NCI-H82 treated with DMSO at 0.1 percent for 48 hours (cell line): Measurements from ENCODE around the gene PNPLA5.
"Not testable (repeated sequence)": the region's sequence is repeated elsewhere in the genome, so short reads cannot be mapped to it uniquely, and the experiment has no call there.

Experiments
- DNase-seq: peaks from one replicate; lab custom pipeline; 2025; ENCODE audit not compliant: unreplicated experiment; lab: John Stamatoyannopoulos, UW

PNPLA5 gene

GRCh38 chr22:43881091-43882061 is 10.4 kb downstream of the PNPLA5 start:
- DNase-seq: no peak

GRCh38 chr22:43880541-43880991 is 11.2 kb downstream of the PNPLA5 start:
- no peak for DNase-seq

DNA sequence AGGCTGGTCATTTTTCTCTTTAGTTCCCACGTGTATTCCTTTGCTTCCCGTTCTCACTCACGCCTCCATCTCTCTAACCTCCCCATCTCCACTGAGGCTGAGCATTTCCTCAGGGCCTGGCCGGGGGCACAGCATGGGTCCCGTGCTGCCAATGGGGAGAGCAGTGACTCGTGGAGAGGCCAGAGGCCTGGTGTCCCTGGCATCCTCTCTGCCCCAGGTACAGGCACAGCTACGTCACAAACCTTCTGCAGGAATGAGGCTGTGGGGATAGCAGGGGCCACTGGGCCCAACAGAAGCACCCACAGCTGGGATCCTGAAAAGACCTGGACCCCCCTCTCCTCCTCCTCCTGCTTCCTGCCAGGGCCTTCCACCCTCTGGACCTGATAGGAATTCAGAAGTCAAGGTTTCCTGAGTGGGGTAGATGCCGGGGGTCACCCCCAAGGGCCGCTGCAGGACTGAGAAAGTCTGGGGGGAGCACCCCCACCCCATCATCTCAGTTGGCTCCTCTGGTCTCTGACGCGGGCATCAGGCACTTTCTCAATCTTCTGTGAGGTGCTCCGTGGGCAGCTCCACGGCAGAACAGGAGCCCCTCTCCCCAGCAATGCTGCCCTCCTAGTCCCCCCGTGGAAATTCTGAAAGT is 11.8 kb downstream of the PNPLA5 start:
- DNase-seq: no peak

- DNase-seq: no peak
Observed at GRCh38 chr22:43878831-43879550, 12.8 kb downstream of the PNPLA5 start.

GRCh38 chr22:43878079-43878795 is 13.6 kb downstream of the PNPLA5 start:
- no peak for DNase-seq

- no peak for DNase-seq
Observed at GRCh38 chr22:43876866-43877509, 14.8 kb downstream of the PNPLA5 start.

GRCh38 chr22:43869799-43870198 is 22.0 kb downstream of the PNPLA5 start:
- DNase-seq: no peak

DNA sequence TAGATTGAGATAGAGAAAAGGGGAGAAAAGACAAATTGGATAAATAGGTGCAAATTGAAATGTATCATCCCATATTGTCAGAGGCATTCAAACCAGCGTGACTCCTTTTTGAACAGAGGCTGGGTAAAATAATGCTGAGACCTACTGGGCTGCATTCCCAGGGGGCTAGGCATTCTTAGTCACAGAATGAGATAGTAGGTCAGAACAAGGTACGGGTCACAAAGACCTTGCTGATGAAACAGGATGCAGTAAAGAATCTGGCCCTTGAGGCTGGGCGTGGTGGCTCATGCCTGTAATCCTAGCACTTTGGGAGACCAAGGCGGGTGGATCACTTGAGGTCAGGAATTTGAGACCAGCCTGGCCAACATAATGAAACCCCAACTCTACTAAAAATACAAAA is 22.8 kb downstream of the PNPLA5 start:
- not testable (repeated sequence) for DNase-seq

- no peak for DNase-seq
Observed at GRCh38 chr22:43867839-43868635, 23.8 kb downstream of the PNPLA5 start.

- no peak for DNase-seq
Observed at GRCh38 chr22:43862882-43863202, 29.0 kb downstream of the PNPLA5 start.

- no peak for DNase-seq
Observed at GRCh38 chr22:43862074-43862881, 29.5 kb downstream of the PNPLA5 start, which contains the start of gene SULT4A1. SULT4A1 (minus strand) TSS chr22:43862513; CDS start chr22:43862382, 131 bp downstream.

GRCh38 chr22:43861529-43861928 is 30.3 kb downstream of the PNPLA5 start:
- DNase-seq: no peak

DNA sequence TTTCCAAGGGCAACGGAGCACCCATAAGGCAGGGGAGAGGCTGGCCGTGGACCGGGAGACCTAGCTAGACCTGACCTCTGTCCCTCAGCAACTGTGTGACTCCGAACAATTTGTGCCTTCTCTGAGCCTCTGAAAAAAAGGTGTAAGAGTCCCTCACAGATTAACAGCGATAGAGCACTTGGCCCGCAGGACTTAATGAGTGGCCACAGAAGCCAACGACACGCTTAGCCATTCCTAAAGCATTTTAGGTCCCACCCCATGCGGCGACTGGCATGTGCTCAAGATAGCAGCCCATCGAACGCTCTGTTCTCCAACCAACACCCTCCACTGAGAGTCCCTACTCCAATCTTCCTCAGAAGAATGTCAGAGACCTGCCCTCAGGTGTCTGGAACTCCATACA is 31.0 kb downstream of the PNPLA5 start:
- no peak for DNase-seq

GRCh38 chr22:43860126-43860525 is 31.7 kb downstream of the PNPLA5 start:
- DNase-seq: peak; percentile 76

DNA sequence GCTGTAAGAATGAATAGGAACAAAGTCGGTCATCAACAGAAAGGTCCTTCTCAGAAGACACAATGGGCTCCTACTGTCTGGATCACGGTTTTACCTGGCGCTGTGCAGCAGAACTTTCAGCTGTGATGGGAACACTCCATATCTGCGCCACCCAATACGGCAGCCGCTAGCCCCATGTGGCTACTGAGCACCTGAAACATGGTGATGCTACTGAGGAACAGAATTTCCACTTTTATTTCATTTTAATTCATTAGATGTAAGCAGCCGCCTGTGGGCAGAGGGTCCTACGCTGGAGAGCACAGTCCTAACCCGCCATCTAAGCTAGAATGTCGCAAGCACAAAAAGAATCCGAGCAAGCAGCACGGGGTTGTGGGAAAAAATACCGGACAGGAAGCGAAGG is 32.2 kb downstream of the PNPLA5 start:
- DNase-seq: no peak

GRCh38 chr22:43859176-43859575 is 32.6 kb downstream of the PNPLA5 start:
- DNase-seq: no peak

- DNase-seq: no peak
Observed at GRCh38 chr22:43858156-43858895, 33.5 kb downstream of the PNPLA5 start.

DNA sequence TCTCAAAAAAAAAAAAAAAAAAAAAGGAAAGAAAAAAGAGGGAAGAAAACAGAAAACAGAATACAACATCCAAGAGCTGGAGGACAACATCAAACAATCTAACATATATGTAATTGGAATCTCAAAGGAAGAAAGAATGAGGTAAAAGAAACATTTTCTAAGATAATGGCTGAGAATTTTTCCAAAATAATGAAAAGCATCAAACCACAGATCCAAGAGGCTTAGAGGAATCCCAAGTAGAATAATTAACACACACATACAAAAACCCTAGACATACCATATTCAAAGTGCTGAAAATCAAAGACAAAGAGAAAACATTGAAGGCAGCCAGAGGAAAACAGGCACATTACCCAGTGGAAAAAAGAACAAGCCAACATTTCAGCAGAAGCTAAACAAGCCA is 34.4 kb downstream of the PNPLA5 start:
- no peak for DNase-seq
